DMS153 treated with DMSO at 0.1 percent for 48 hours (cell line): ENCODE results near the gene DYNLRB1.
A peak's percentile ranks its signal among the peaks of the same experiment; 100 is the strongest.
"Not testable (repeated sequence)": the region's sequence is repeated elsewhere in the genome, so short reads cannot be mapped to it uniquely, and the experiment has no call there.

Experiments
- DNase-seq: peaks from one replicate; lab custom pipeline; 2025; ENCODE audit not compliant: unreplicated experiment; lab: John Stamatoyannopoulos, UW

Gene DYNLRB1

GRCh38 chr20:34511891-34512265 is 4.3 kb upstream of the DYNLRB1 start:
- DNase-seq, result no peak

- no peak for DNase-seq
Observed at GRCh38 chr20:34512266-34512954, 3.8 kb upstream of the DYNLRB1 start.

- no peak for DNase-seq
Observed at GRCh38 chr20:34512955-34513419, 3.2 kb upstream of the DYNLRB1 start.

GRCh38 chr20:34514034-34514433 is 2.2 kb upstream of the DYNLRB1 start:
- DNase-seq, result not testable (repeated sequence)

GRCh38 chr20:34514897-34515483 is 1.2 kb upstream of the DYNLRB1 start:
- no peak for DNase-seq

- peak; percentile 62 for DNase-seq
Observed at GRCh38 chr20:34515484-34516246, 557 bp upstream of the DYNLRB1 start.

- DNase-seq, result no peak
Observed at GRCh38 chr20:34517114-34517505, 888 bp downstream of the DYNLRB1 start.

GRCh38 chr20:34518863-34519262 is 2.6 kb downstream of the DYNLRB1 start:
- not testable (repeated sequence) for DNase-seq

GRCh38 chr20:34519841-34520240 is 3.6 kb downstream of the DYNLRB1 start:
- not testable (repeated sequence) for DNase-seq

GRCh38 chr20:34522969-34523871 is 7.0 kb downstream of the DYNLRB1 start:
- DNase-seq, result peak; percentile 13

GRCh38 chr20:34524426-34524825 is 8.2 kb downstream of the DYNLRB1 start:
- DNase-seq, result no peak

- no peak for DNase-seq
Observed at GRCh38 chr20:34525342-34525708, 9.1 kb downstream of the DYNLRB1 start.

- DNase-seq, result peak; percentile 32
Observed at GRCh38 chr20:34525709-34526416, 9.6 kb downstream of the DYNLRB1 start.

- no peak for DNase-seq
Observed at GRCh38 chr20:34526466-34526865, 10.2 kb downstream of the DYNLRB1 start.

- DNase-seq, result no peak
Observed at GRCh38 chr20:34527016-34527415, 10.8 kb downstream of the DYNLRB1 start.

GRCh38 chr20:34528921-34529297 is 12.7 kb downstream of the DYNLRB1 start:
- no peak for DNase-seq

GRCh38 chr20:34529742-34530141 is 13.5 kb downstream of the DYNLRB1 start:
- DNase-seq, result no peak

GRCh38 chr20:34530342-34530741 is 14.1 kb downstream of the DYNLRB1 start:
- no peak for DNase-seq

- DNase-seq, result no peak
Observed at GRCh38 chr20:34531608-34532265, 15.5 kb downstream of the DYNLRB1 start.

- DNase-seq, result no peak
Observed at GRCh38 chr20:34532320-34532719, 16.1 kb downstream of the DYNLRB1 start.
